Transverse colon (tissue), 4 donors: Measurements from ENCODE around the gene ARHGAP6.

Experiments used
- CTCF ChIP-seq, 5 experiments: fragments of 200-600 bp in 3 of 5; fragments of 450-650 bp in 2 of 5; sonication (generic) in 3 of 5; IDR thresholded peaks; 1 replicate in 2 of 5; 2 replicates in 3 of 5; pipeline ENCODE4 v1.5.1; 2016 to 2017; ENCODE audit warnings: antibody characterized with exemption in 5 of 5, inconsistent platforms in 3 of 5, mild to moderate bottlenecking in 2 of 5, moderate library complexity in 1 of 5
- EP300 ChIP-seq: sonication (generic); formaldehyde crosslinking; IDR thresholded peaks from one replicate; pipeline ENCODE4 v1.6.1; 2017; ENCODE audit warnings: antibody characterized with exemption, low read depth
- POLR2A ChIP-seq: fragments of 450-650 bp; IDR thresholded peaks from one replicate; pipeline ENCODE4 v1.6.1; 2016; ENCODE audit warnings: antibody characterized with exemption, mild to moderate bottlenecking, moderate library complexity
- POLR2AphosphoS5 ChIP-seq, 3 donors: sonication (generic); formaldehyde crosslinking; IDR thresholded peaks; one replicate each; pipeline ENCODE4 v1.6.1; 2016; ENCODE audit warnings: antibody characterized with exemption in 3 of 3

- TF ChIP-seq CTCF (IDR thresholded peaks at IDR 0.05): no peak
- TF ChIP-seq POLR2A: no peak
- no peak for TF ChIP-seq EP300
- TF ChIP-seq POLR2AphosphoS5 (IDR thresholded peaks at IDR 0.05): no peak
Observed at GRCh38 chrX:11408109-11408405, 257.7 kb downstream of the ARHGAP6 start.
